CD1c-positive myeloid dendritic cell (primary cell): Measurements from ENCODE around the gene EFCAB5.
"Not testable (repeated sequence)": the region's sequence is repeated elsewhere in the genome, so short reads cannot be mapped to it uniquely, and the experiment has no call there.

ENCODE experiments used
- DNase-seq: peaks from one replicate; pipeline ENCODE4 v3.0.0-alpha.2; 2016; ENCODE audit errors: extremely low spot score

EFCAB5 gene

GRCh38 chr17:30095507-30096244 lies 154.2 kb downstream of the EFCAB5 start:
- peak; percentile 39 for DNase-seq

DNA sequence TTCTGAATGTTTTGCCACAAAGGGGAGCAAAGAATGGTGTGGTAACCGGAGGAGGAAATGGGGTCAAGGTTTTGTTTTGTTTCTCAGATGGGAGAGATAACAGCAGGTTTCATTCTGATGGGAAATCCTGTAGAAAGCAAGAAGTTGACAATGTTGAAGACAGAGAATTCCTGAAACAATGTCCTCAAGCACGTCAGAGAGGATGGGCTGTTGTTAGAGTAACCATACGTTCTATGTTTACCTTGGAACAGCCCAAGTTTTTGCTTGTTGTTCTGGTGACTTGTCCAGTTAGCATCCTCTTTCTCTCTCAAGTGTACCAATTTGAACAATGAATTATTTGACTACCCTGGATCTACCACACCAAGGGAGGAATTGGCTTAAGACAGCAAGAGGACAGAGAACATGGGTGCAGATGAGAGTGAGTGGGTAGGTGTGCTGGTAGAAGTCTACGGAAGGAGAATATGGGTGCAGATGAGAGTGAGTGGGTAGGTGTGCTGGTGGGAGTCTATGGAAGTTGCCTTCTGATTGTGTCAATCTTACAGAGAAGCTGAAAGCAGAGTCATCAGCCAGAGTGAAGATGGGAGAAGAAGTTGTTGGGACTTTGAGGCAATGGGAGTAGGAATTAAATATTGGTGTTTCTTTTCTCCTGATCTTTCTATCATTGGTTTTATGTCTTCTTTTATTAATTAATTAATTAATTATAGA lies 160.4 kb downstream of the EFCAB5 start:
- no peak for DNase-seq

DNA sequence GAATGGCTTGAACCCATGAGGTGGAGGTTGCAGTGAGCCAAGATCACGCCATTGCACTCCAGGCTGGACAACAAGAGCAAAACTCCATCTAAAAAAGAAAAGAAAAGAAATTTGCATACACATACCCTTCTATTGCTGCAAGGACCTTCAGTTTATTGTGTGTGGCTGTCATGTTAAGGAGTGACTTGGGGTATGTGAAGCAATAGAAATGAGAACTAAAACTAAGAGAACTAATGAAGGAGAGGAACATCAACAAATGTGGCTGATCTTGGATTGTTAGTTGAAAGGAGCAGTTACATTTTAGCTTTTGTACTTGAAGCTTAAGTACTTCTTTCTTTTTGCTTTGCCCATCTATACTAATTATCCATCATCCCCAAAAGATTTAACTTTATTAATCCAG lies 162.5 kb downstream of the EFCAB5 start:
- peak; percentile 42 for DNase-seq

- peak; percentile 97 for DNase-seq
Observed at GRCh38 chr17:30104575-30105339, 163.3 kb downstream of the EFCAB5 start.

GRCh38 chr17:30112794-30113193 lies 171.4 kb downstream of the EFCAB5 start:
- DNase-seq: no peak

- DNase-seq: no peak
Observed at GRCh38 chr17:30113213-30113612, 171.8 kb downstream of the EFCAB5 start.

- no peak for DNase-seq
Observed at GRCh38 chr17:30116345-30116660, 174.9 kb downstream of the EFCAB5 start.

DNA sequence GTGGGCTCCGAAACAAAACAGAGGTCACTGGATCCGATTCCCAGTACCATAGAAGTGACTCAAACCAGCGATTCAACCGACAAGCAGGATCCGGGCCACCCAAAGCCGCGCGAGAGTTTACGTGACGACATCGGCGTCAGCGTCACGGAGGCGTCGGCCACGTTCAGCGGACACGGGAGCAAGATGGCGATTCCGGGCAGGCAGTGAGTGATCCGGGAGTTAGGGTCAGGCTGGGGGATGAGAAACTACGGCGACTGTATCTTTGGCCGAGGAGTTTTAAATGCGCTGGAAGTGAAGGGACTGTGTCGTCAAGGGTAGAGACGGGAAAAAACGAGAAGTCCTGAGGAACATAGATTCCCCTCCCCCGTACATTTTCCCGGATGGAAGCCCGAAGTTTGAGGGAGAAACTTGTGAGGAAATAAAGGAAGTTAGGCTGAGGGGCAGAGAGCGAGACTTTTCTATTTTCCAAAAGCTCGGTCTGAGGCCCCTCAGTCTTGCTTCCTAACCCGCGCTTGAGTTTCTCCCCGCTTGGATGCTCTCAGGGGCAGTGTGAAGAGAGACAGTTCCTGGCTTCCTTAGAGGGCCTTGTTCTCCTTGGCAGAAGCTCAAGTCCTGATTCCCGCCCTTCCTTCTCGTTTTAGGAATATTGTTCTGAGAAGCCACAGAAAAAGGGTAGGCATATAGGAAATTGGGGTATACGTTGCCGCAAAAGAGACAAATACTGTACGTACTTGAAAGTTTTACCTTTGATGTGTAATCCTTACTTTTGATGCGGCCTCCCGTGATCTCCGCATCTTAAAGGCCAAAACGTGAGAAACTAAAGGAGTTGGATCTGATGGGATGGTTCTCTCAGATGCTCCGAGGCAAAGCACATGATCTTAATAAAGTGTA lies 175.5 kb downstream of the EFCAB5 start, which contains the start of gene NSRP1:
Gene NSRP1 (plus strand): TSS at position 156 of the 891 bp plus-strand sequence. CDS start 28 bp downstream, at position 184.
- peak; percentile 98 for DNase-seq

DNA sequence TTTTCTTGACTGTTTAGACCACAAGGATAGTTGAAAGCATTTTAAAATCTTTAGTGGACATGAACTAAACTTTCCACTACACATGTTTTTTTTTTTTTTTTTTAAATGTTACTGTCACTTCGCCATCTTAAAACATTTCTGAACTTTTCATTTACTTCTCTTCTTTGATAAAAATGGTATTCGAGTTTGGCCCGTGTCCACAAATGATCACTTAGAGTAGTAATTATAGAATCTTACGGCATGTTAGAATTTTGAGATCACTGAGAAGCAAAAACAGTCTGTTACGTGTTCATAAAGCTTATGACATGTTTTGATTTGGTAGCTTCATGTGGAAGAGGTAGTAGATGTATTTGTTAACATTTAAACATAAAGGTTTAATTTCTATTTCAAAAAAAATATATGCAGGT lies 176.2 kb downstream of the EFCAB5 start:
- no peak for DNase-seq

DNA sequence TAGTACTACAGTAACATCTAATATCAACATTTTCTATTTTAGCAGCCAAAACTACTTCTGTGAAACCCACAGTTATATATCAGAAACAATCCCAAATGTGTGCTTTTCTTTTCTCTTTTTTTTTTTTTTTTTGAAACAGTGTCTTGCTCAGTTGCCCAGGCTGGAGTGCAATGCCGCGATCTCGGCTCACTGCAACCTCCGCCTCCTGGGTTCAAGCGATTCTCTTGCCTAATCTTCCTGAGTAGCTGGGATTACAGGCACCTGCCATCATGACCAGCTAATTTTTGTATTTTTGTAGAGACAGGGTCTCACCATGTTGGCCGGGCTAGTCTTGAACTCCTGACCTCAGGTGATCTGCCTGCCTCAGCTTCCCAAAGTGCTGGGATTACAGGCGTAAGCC lies 177.2 kb downstream of the EFCAB5 start:
- not testable (repeated sequence) for DNase-seq

GRCh38 chr17:30124273-30124796 lies 182.9 kb downstream of the EFCAB5 start:
- DNase-seq: no peak

GRCh38 chr17:30130121-30130520 lies 188.7 kb downstream of the EFCAB5 start:
- DNase-seq: no peak

GRCh38 chr17:30132615-30133014 lies 191.2 kb downstream of the EFCAB5 start:
- no peak for DNase-seq

DNA sequence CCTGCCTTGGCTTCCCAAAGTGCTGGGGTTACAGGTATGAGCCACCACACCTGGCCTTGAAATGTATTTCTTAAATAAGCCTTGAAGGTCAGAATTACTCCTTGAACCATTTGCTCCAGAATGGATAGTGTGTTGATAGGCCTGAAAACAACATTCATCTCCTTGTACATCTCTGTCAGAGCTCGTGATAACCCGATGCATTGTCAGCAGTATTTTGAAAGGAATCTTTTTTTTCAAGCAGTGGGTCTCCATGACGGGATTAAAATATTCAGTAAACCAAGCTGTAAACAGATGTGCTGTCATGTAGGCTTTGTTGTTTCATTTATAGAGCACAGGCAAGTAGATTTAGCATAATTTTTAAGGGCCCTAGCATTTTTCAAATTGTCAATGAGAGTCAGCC lies 191.8 kb downstream of the EFCAB5 start:
- DNase-seq: no peak

- DNase-seq: no peak
Observed at GRCh38 chr17:30134551-30134950, 193.1 kb downstream of the EFCAB5 start.

DNA sequence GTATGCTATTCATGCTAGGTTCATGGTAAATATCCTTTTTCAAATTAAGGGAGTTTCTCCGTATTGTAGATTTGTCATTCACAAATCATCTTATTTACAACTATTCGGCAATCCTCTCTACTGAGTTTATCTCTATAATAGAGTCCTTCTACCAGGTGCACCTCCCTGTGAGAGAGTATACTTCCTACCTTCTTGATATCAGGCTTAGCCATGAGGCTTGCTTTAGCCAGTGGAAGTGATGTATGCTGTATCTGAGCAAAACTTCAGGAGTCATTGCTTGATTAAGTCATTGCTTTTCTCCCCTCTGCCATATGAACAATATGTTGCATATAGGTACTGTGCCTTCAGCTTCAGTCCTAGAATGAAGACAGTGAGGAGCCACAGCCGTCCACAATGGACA lies 195.7 kb downstream of the EFCAB5 start:
- no peak for DNase-seq

DNA sequence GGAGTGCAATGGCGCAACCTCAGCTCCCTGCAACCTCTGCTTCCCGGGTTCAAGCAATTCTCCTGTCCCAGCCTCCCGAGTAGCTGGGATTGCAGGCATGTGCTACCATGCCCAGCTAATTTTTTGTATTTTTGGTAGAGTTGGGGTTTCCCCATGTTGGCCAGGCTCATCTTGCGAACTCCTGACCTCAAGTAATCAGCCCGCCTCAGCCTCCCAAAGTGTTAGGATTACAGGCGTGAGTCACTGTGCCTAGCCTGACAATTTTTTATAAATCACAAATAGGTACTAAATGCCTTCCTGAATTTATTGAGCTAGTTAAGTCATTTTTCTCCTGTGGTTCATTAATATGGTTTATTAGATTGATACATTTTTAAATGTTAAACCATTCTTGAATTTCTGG lies 206.4 kb downstream of the EFCAB5 start:
- DNase-seq: not testable (repeated sequence)

DNA sequence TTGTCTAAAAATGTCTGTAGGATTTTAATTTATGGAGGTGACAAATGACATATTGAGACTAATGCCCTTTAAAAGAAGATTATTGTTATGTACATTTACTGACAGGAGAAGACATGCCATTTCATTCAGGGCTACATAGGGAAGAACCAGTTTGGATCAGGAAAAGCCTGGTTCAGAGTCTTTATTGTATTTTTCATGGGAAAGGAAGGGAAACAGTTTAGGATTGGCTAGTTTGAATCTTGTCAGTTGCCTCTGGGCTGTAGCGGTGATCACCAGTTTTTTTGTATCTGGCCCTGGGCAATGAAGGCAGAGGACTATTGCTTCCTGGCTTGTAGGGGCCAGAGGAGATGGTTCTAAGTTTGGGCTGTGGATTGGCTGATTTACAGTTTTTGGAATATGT lies 206.9 kb downstream of the EFCAB5 start:
- no peak for DNase-seq

- no peak for DNase-seq
Observed at GRCh38 chr17:30151471-30151870, 210.0 kb downstream of the EFCAB5 start.

DNA sequence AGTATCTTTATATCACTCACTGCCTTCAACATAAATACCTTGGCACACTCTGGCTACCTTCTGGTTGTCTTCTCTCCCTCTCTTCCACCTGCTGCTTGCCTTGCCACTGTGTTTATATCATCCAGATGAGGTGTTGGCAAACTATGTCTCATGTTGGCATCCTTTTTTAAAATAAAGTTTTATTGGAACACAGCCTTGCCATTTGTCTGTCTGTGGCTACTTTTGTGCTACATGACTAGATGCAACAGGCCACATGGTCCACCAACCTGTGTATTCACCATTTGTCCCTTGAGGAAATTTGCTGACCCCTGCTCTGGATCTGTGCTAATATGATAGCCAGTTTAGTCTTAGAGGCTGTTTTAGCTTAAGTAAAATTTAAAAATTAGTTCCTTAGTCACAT lies 212.0 kb downstream of the EFCAB5 start:
- no peak for DNase-seq

DNA sequence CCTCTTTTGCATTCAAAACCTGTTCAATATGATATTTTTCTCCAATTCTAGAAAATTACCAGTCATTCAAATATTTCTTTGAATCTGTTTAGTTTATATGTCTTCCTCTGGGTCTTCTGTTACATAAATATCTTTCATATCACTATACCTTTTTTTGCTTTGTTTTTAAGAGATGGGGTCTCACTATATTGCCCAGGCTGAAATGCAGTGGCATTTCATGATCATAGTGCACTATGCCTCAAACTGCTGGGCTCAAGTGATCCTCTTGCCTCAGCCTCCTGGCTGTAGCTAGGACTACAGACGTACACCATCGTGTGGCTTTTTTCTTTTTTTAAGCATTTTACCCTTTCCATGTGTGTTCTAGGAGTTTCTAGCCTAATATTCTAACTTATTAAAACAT lies 214.0 kb downstream of the EFCAB5 start:
- DNase-seq: no peak
